H1 (cell line): ENCODE data around the gene STYXL1.

Experiments
- JUN ChIP-seq: IDR thresholded peaks from 2 replicates; pipeline ENCODE4 v1.6.1; 2011; ENCODE audit warnings: low read depth, mild to moderate bottlenecking, improper control_type of control experiment, low read length
- ZNF274 ChIP-seq: IDR thresholded peaks from 2 replicates; pipeline ENCODE4 v1.7.0; 2012; ENCODE audit warnings: low read length, borderline replicate concordance; ENCODE audit errors: extremely low read depth

GRCh38 chr7:76002822-76003221 is 45.0 kb downstream of the STYXL1 start:
- TF ChIP-seq JUN (no peak), ZNF274 (no peak)
